HL-60/S4 treated with retinoic acid at 250 ng/mL for 4 days and 3 days (cell line): ENCODE measurements around the gene PALD1.

Source experiments
- in situ Hi-C: fragments of 300-500 bp; cut with MboI; formaldehyde crosslinking; loops from 2 replicates; pipeline ENCODE4 v1.7.0; 2022; ENCODE audit warnings: low sequenced_read_pairs

The PALD1 gene

DNA sequence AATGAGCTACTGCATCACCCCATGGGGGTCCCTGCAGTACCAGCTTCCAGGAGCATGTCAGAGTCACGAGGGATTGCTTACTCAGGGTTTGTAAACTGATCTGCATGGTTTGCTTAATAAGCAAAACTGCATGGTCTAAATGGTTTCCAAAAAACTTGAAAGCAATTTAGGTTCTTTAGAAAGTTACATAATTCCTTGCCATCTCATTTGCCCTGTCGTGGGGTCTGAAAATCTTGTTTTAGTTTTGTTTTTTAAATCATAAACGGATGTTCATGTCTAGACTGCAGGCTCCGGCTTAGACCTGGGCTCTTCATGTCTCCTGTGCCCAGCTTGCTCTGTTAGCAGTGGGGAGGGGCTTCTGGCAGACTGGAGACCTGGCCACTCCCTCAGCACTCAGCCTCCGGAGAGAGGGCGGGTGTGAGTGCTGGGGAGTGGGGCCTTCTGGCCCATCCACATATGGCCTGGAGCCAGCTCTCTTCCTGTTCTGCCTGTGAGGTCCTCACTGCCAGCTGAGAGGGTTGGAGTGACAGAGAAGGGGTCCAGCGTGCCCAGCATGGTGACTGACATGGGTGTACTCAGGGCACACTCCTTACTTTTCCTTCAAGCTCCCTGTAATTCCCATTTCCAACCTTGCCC, 106.5 kb downstream of the PALD1 start:
- in situ Hi-C loops, result no loop called here

- in situ Hi-C loops, result no loop called here
These were observed 107.1 kb downstream of the PALD1 start for GRCh38 chr10:70585578-70586169.

GRCh38 chr10:70586348-70586930, 107.9 kb downstream of the PALD1 start:
- in situ Hi-C loops, result no loop called here

GRCh38 chr10:70587045-70587658, 108.6 kb downstream of the PALD1 start:
- in situ Hi-C loops, result no loop called here

GRCh38 chr10:70588255-70588654, 109.7 kb downstream of the PALD1 start:
- in situ Hi-C loops, result no loop called here

DNA sequence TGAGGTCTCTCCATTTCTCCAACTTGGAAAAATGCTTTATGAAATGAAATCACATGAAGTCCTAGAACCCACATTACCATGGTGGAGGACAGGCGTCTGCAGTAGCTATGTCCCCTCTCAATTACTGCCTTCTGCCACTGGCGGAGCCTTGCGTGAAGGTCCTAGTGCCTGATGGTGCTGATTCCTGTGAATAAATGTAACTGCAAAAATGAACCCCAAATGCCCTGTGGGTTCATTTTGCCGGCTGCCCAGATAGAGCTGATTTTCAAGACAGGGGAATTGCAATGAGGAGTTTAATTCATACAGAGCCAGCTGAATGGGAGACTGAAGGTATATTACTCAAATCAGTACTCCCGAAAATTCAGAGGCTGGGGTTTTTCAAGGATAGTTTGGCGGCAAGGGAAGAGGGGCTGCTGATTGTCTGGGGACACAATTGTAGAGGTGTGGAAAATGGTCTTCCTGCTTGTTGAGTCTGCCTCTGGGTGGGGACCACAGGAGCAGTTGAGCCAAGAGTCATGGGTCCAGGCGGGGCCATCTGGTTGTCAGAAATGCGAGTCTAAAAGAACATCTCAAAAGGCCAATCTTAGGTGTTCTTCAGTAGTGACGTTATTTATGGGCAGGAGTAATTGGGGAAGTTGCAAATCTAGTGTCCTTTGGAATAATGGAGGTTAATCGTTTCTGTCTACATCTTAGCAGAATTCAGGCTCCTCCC, 110.4 kb downstream of the PALD1 start:
- in situ Hi-C loops, result no loop called here

GRCh38 chr10:70589762-70590654, 111.4 kb downstream of the PALD1 start:
- in situ Hi-C loops, result no loop called here

DNA sequence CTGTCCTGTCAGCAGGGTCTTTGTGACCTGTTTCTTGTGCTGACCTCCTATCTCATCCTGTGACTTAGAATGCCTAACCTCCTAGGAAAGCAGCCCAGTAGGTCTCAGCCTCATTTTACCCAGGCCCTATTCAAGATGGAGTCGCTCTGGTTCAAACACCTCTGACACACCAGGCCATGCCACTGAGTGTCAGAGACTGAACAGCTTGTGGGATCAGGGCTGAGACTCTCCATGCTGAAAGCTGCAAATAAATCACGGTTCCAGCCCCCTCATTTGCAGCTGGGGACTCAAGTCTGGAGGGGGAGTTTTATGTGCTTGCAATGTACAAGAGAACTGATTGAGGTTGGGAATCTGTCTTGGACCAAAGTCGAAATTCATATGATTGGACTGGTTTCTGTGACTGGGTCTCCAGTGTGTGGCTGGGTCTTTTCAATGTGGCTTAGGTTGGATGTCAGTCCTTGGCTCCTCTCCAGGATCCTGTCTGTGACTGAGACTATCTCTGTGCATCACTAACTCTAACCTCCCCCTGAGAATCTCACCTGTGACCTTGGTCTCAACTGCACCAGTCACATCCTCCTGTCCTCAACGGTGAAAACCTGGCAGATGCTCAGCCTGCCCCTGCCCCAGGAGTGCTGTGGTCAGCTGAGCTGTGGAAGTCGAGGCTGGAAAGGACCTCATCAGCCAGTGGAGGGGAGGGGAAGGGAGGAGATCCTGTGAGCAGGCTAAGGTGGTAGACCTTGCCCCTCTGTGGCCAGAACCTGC, 112.3 kb downstream of the PALD1 start:
- in situ Hi-C loops, result no loop called here

DNA sequence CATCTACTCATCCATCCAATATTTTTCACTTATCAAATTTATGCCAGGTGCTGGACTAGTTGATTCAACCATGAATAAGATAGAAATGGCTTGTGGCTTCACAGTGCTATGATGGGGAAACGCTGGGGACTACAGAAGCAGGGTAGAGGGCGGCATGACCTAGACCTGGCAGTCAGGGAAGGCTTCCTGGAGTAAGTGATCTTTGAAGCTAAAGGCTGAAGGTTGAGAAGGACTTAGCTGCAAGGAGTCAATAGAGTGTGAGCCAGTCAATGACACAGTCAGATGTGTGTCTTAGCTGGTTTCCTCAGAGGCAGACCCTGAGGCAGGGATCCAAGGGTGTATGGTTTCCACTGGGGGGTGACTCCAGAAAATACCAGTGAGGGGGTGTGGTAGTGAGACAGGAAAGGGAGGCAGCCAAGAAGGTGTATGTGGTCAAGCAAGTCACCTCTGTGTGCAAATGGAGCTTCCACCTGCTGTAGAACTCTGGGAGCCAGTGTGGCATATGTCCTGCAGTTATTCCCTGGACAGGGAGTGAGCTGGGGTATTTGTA, 113.7 kb downstream of the PALD1 start:
- in situ Hi-C loops, result no loop called here

- in situ Hi-C loops, result no loop called here
These were observed 114.4 kb downstream of the PALD1 start for GRCh38 chr10:70592746-70593512.

- in situ Hi-C loops, result no loop called here
These were observed 114.9 kb downstream of the PALD1 start for GRCh38 chr10:70593513-70593890.

- in situ Hi-C loops, result no loop called here
These were observed 115.6 kb downstream of the PALD1 start for GRCh38 chr10:70594161-70594560.

- in situ Hi-C loops, result no loop called here
These were observed 117.0 kb downstream of the PALD1 start for GRCh38 chr10:70595566-70596016.

DNA sequence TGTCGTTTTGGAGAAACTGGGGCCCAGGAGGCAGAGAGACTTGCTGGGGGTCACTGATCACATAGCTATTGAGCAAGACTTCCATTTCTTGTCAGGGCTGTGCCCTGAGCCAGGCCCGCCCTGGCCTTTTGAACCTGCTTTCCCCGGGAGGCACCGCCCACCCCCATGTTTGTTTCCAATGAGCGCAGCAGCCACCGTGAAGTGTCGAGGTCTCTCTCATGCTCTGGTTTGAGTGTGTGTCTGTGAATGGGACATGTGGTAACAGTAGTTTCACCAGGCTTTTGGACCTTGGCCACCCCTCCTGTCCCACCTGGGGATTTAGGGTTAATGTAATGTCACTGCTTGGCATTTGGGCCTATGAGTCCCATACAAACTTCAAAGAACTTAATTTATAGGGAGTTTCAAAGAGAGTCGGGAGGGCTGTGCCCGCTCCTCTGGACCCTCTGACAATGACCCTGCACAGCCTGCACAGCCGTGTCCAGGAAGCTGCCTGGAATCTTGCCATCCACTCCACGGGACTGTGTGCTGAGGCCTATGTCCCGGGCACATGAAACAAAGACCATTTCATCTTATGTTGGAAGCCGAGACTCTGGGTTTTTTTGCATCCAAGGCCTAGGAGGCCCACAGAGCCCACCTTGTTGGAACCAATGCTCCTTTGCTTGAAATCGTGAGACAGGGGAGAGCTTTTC, 117.7 kb downstream of the PALD1 start:
- in situ Hi-C loops, result no loop called here

GRCh38 chr10:70596860-70597809, 118.6 kb downstream of the PALD1 start:
- in situ Hi-C loops, result no loop called here

GRCh38 chr10:70597856-70598815, 119.6 kb downstream of the PALD1 start:
- in situ Hi-C loops, result no loop called here
